ENCODE results near the gene RNASEL.
"Not testable (repeated sequence)": the region's sequence is repeated elsewhere in the genome, so short reads cannot be mapped to it uniquely, and the experiment has no call there.

- not testable (repeated sequence) for TF ChIP-seq POLR2A, CTCF (IDR thresholded peaks at IDR 0.05)
Observed at GRCh38 chr1:182632441-182632857, 43.4 kb upstream of the RNASEL start.
